ENCODE data around the gene ZNF30.
"Not testable (repeated sequence)": the region's sequence is repeated elsewhere in the genome, so short reads cannot be mapped to it uniquely, and the experiment has no call there.

ZNF30 gene

DNA sequence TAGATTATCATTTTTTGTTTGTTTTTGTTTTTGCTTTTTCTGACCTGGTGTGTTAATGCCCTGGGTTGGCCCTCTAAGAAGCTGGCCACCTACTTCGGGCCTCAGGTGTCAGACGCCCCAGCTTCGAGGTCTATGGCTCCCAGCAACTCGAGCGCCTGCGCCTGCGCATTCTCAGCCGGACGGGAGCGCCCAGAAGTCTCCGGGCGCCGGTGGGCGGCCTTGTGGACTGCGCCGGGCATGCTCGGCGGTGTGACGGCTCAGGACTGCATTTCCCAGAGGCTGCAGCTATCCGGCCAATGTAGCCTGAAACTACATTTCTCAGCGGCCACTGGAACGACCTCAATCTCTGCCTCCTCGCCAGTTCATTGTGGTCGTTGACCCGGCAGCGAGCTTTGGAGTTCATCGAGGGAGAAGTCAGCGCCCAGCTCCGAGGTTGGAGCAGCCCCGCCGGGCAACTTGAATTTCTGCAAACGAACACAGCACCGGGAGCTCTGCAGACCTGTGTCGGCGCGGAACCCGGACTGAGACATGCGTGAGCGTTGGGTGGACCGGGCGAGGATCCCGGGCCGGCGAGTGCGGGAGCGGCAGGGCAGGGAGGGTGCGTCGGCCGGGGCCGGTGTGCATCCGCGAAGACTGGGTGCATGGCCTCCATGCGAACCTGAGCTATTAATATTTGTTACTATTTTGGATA lies at the start of gene ZNF30:
Gene ZNF30 (plus strand): TSS at position 219 of the 691 bp plus-strand sequence. CDS start 3,045 bp downstream, outside the sequence.
- peak; percentile 90 for DNase-seq

DNA sequence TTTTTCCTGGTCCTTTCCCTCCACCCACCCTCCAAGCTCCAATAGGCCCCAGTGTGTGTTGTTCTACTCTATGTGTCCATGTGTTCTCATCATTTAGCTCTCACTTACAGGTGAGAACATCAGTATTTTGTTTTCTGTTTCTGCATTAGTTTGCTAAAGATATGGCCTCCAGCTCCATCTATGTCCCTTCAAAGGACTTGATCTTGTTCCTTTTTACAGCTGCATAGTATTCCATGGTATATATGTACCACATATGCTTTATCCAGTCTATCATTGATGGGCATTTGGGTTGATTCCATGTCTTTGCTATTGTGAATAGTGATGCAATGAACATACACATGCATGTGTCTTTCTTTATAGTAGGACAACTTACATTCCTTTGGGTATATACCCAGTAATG lies 47.1 kb upstream of the ZNF30 start:
- DNase-seq: no peak

DNA sequence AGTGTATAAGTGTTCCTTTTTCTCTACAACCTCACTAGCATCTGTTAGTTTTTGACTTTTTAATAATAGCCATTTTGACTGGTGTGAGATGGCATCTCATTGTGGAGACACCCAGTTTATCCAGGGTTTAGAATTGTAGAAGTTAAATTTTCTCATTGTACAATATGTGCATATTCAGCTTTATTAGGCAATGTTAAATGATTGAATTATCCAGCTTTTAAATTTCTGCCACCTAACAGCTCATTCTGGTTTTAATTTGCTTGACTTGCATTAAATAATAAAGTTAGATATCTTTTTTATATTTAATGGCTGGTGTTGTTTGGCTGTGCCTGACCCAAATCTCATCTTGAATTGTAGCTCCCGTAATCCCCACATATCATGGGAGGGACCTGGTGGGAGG lies 46.7 kb upstream of the ZNF30 start:
- no peak for DNase-seq

DNA sequence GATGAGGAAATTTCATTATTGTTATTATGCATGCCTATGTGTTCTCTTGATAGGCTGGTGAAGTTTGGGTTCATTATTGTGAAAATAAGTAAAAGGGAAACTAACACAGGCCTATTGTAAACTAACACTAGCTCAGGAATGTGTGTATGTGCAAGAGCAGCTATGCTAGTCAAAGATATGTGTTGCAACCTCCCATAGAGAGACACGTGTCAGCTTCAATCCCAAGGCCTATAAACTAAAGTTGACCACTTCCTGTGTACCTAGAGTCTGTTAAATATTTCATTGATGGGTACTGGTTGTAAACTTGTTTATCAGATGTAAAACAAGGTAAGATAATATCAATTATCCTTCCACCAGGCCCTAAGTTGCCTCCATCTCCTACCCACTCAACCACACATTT lies 44.7 kb upstream of the ZNF30 start:
- DNase-seq: no peak

DNA sequence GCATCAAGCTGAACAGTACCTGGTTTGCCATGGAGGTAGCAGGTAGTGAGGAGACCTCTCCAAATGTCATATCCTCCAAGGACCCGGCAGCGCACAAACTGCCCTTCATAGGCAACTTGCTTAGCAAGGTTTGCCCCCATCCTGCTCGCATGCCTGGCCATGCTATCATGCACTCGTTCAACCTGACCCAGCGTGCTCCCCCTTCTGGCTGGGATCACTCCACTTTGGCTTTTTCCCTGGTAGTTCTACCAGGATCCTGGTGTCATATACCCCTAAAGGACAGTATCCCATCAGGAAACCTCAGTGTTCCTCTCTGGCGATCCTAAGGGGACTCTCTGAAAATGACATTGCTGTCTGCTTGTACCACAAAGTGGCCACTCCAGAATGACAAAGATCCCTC lies 38.6 kb upstream of the ZNF30 start:
- DNase-seq: no peak

DNA sequence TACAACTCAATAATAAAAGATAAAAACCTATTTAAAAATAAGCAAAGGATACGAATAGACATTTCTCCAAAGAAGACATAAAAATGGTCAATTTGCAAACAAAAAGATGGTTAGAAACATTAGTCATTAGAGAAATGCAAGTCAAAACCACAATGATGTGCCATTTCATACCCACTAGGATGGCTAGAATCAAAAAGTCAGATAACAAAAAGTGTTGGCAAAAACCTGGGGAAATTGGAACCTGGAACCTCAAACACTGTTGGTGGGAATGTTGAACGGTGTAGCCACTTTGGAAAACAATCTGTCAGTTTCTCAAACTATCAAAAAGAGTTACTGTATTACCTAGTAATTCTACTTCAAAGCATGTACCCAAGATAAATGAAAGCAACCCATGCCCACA lies 26.5 kb upstream of the ZNF30 start:
- no peak for DNase-seq

DNA sequence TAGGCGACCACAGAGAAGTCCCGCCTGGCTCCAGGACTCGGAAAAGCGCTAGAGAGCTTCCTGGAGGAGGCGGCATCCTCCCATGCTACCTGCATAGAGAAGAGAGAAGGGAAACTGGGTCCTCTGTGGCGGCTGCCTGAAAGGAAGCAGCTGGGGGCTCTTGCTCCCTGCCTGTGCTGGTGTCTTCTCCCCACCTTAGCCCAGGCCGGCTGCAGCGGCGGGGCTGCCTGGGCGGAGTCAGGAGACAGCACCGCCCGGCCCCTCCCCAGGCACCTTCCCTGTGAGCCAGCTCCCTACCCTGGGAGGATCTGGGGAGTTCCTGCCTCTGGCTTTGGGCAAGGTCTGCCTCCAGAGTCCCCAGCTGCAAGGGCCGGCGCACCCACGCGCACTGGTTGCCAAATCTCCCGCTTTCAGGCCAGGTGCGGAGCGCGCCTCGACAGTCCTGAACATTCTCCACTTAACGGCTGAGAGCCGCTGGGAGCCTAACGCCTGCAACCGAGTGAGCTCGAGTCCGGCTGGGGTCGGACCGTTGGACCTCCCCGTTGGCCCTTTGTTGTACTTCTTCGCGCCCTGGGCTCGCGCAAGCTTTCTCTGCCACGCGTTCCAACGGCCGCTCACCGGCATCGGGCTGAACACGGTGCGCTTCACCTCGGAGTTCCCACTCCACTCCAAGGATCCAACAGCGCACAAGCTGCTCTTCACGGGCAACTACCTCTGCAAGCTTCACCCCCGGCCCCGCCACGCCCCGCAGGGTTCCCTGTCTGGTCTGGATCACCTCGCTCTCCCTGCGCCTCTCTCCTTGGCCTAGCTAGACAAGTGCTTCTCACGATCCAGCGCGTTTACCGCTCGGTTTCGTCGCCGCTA lies 21.8 kb upstream of the ZNF30 start:
- no peak for DNase-seq

DNA sequence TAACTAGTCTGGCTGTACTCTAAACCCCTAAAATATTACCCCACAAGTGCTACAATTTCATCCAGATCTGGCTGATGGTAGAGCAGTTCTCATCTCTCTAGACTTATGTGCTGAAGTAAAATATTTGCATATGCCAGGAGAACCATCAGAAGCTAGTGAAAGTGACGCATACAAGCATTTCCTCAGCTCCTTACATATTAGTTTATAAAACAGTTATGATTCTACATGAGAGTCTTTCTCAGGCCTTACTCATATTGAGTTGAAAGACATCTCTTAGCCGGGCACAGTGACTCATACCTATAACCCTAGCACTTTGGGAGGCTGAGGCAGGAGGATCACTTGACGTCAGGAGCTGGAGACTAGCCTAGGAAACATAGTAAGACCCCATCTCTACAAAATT lies 15.9 kb upstream of the ZNF30 start:
- DNase-seq: no peak

DNA sequence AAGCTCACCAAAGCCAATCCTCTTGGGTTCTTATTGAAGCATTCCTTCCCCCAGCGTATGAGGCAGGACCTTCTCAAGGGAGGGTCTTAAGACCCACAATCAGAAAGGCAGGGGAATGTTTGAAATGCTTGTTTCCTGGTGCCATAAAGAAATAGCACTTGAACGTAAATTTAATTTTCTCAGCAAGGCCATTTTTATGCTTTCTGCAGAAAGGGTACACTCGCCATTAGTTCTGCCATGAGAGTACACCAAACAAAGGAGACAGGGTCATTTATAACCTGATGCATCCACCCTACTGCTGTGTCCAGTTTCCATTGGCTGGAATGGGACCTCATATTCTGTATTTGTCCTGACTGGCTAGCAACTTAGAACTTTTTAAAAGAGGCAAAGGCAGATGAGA lies 9.6 kb upstream of the ZNF30 start:
- not testable (repeated sequence) for DNase-seq

DNA sequence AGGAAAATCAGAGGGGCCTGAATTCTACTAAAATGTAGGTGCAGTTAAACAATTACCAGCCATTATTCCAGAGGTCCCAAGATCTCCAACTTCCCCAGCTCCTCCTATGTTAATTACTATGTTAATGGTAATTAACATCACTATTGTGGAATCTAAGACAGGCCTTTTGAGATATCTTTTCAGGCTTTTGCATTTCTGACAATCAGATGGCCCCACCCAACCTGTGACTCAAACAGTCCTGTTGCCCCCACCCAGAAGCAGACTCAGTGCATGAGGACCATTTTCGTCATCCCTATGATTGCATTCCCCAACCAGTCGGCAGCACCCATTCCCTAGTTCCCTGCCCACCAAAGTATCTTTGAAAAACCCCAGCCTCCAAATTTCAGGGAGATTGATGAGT lies 8.5 kb upstream of the ZNF30 start:
- no peak for DNase-seq

DNA sequence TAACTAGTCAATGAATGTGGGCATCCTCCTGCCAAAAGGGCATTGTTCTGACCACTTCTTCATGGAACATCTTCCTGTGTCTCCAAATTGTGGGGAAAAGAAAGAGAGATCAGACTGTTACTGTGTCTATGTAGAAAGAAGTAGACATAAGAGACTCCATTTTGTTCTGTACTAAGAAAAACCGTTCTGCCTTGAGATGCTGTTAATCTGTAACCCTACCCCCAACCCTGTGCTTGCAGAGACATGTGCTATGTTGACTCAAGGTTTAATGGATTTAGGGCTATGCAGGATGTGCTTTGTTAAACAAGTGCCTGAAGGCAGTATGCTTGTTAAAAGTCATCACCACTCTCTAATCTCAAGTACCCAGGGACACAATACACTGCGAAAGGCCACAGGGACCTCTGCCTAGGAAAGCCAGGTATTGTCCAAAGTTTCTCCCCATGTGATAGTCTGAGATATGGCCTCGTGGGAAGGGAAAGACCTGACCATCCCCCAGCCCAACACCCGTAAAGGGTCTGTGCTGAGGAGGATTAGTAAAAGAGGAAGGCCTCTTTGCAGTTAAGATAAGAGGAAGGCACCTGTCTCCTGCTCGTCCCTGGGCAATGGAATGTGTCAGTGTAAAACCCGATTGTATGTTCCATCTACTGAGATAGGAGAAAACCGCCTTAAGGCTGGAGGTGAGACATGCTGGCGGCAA lies 6.5 kb upstream of the ZNF30 start:
- not testable (repeated sequence) for DNase-seq

DNA sequence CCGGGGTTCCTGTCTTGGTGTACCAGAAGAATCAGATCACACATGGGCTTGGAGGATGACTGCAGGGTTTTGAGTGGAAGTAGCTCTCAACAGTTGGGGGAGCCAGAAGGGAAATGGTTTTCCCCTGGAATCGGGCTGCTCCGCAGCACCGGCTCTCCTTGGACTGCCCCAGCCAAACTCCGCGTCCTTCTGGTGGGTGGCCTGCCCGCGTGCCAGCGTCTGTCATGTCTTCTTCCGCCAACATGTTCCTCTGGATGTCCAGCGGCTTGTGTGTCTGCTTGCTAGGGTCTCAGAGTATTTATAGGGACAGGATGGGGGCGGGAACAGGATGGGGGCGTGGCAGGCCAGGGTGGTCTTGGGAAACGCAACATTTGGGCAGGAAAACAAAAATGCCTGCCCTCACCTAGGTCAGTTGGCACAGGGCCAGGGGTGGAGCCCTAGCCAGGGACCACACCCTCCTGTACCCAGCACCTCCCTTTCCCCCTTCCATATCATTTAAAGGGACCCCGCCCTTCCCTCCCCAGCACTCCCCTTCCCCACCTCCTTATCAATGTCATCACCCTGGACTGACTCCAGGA lies 1.3 kb upstream of the ZNF30 start:
- no peak for DNase-seq

DNA sequence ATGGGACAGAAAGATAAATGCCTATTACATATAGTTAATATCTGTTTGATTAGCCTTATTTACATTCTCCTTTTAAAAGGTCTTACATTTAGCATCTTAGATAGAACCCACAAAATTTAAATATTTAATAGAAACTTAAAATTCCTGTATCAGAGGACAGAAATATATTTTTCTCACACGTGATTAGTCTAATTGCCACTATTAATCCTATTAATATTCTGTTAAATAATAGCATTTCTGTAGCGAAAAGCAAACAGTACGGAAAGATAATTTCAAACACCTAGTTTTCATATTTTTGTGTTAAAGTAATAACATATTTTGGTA lies 380 bp upstream of the ZNF30 start:
- DNase-seq: no peak

DNA sequence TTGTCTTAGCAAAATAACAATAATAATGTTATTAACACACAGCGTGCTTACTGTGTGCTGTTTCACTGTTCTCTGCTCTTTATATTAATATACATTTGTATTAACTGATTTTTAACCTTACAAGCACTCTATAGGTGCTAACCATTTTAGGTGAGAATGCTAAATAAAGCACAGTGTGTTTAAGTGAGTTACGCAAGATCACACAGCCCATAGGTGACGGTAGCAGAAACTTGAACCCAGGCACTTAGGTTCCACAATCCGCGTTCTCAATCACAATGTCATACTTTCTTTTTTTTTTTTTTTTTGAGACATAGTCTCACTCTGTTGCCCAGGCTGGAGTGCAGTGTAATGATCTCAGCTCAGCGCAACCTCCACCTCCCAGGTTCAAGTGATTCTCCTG lies 5.8 kb downstream of the ZNF30 start:
- no peak for DNase-seq

DNA sequence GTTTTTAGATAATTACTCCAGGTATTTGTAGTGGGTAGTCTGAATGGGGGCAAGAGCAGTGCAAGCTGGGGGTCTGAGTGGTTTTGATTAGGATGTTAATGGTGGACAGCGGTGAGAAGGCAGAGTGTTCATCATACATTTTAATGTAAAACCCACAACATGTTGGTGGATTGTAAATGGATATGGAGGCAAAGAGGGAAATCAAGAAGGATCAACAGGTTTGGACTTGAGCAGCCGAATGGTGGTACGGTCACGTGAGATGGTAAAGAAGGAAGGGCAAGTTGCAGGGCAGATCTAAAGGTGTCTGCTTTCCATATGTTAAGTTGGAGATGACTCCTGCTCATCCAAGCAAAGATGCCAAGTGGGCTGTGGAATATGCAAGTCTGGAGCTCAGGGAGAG lies 9.5 kb downstream of the ZNF30 start:
- DNase-seq: no peak

DNA sequence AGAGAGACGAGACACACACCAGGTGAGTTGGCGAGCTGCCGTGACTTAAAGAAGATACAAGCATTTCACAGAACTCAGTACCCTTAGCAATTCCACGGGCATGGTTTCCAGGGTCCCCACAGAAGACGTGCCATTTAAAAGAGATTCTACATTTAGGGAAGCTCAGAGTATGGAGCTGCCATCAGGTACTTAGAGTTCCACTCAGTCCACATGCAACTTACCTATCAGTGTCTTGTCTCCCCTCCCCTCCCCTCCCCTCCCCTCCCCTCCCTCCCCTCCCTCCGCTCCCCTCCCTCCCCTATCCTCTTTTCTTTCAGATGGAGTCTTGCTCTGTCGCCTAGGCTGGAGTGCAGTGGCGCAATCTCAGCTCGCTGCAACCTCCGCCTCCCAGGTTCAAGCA lies 12.2 kb downstream of the ZNF30 start:
- DNase-seq: no peak

DNA sequence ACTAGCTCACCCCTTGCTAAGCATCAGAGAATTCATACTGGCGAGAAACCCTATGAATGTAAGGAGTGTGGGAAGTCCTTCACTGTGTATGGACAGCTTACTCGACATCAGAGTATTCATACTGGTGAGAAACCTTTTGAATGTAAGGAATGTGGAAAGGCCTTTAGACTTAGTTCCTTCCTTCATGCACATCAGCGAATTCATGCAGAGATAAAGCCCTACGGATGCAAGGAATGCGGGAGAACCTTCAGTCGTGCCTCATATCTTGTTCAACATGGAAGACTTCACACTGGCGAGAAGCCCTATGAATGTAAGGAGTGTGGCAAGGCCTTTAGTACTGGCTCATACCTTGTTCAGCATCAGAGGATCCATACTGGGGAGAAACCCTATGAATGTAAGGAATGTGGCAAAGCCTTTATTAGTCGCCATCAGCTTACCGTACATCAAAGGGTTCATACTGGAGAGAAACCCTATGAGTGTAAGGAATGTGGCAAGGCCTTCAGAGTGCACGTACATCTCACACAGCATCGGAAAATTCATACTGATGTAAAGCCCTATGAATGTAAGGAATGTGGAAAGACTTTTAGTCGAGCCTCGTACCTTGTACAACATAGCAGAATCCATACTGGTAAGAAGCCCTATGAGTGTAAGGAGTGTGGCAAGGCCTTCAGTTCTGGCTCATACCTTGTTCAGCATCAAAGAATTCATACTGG lies 17.3 kb downstream of the ZNF30 start:
- no peak for DNase-seq

DNA sequence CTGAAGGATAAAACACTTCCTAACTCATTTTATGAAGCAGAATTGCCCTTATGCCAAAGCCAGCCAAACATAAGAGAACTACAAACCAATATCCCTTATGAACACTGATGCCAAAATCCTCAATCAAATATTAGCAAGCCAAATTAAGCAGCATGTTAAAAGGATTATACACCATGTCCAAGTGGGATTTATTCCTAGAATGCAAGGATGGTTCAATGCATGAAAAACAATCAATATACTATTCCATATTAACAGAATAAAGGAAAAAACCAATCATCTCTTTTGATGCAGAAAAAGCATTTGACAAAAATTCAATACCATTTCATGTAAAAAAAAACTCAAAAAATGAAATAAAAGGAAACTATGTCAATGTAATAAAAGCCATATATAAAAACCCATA lies 26.4 kb downstream of the ZNF30 start:
- no peak for DNase-seq

DNA sequence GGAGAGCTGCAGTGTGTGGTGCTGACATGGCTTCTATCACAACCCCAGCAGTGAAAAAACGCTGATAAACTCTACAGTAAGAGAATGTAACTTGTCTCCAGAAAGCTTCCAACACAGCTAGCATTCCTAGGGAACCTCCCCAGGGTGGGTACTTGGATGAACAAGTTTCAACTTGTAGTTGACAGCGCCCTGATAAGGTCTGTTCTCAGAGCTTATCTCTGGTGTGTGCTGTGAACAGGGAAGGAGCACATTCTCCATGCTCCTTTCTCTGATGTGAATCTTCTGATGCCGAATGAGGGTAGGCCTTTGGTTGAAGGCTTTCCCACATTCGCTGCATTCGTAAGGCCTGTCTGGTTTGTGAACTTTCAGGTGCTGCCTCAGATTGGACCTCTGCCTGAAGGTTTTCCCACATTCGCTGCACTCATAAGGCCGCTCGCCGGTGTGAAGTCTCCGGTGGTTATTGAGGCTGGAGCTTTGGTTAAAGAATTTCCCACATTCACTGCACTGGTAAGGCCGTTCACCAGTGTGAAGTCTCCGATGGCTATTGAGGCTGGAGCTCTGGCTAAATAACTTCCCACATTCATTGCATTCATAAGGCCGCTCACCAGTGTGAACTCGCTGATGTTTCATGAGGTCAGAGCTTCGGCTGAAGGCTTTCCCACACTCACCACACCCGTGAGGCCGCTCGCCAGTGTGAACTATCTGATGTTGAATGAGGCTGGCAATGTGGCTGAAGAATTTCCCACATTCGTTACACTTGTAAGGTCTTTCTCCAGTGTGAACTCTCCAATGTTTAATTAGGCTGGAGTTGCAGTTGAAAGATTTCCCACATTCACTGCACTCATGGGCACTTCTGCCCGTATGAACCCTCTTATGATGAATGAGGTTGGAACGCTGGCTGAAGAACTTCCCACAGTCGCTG lies 31.4 kb downstream of the ZNF30 start:
- no peak for DNase-seq

DNA sequence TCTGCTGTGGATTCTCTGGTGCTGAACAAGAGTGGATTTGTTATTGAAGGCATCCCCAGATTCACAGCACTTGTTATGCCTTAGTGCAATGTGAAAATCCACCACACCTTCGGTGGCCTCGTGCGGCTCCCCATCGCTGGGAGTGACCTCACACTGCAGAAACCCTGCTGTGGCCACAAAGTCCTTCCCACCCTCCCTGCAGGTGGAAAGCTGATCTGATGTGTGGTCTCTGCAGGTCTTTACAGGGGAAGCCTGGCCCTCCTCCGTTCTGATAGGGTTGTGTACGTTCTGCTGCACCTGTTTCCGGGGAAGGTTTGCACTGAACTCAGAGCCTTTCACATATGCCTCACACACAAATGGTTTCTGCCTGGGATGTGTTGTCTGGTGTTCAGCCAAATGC lies 32.3 kb downstream of the ZNF30 start:
- DNase-seq: no peak

DNA sequence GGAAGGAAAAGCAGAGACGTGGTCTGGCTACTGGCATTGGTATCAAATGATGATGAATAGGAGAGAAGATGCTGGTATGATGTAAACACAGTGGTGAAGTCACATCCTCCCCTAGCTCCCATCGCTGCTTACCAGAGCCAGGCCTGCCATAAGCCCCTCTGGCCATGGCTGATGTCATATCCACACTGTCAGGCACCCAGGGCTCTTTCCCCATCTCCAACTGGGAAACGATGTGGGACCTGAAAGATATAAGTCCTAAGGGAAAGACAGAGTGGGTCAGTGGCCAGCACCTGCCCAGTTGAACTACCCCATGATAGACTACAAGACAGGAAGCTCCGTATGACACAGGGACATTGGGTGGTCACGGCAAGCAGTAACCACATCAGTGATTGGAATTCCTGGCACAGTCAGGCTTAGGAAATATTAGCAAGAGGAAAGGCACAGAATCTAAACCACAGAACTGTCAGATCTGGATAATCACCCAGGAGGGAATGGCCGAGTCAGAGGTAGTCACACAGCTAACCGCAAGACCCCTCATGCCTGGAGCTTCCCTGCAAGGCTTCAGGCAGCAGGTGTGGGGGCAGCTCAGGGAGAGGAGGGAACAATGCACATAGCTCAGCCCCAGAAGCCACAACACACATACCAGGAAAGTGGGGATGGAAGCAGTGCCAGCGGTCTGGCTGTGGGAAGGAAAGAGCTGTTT lies 33.6 kb downstream of the ZNF30 start:
- DNase-seq: no peak
